Activated CD4-positive, alpha-beta memory T cell treated with anti-CD3 and anti-CD28 coated beads for 36 hours (primary cell): ENCODE measurements around the gene B4GAT1. TPM values are rescaled to one million over a fixed set of nuclear protein-coding genes. Genes with fewer than 3 reads are reported as not detected.
"Not testable (repeated sequence)": the region's sequence is repeated elsewhere in the genome, so short reads cannot be mapped to it uniquely, and the experiment has no call there.

Source experiments
- CTCF ChIA-PET: fragments of 350-600 bp; sonication (Branson Sonifier 250); formaldehyde crosslinking; loops from one replicate; lab custom pipeline; 2021; ENCODE audit warnings: antibody characterized with exemption, inconsistent platforms; lab: Charles Lee
- POLR2A ChIA-PET: fragments of 350-600 bp; sonication (Branson Sonifier 250); formaldehyde crosslinking; loops from one replicate; lab custom pipeline; 2021; ENCODE audit warnings: antibody characterized with exemption; lab: Charles Lee
- DNase-seq: peaks from one replicate; pipeline ENCODE4 v3.0.0-alpha.2; 2020
- H3K27ac Mint-ChIP-seq: one replicate; pipeline ENCODE4 v1.8.0; 2021; ENCODE audit warnings: mixed read lengths
- H3K27me3 Mint-ChIP-seq: one replicate; pipeline ENCODE4 v1.8.0; 2021; ENCODE audit warnings: mixed read lengths
- H3K36me3 Mint-ChIP-seq: one replicate; pipeline ENCODE4 v1.8.0; 2021; ENCODE audit warnings: mixed read lengths
- H3K4me1 Mint-ChIP-seq: one replicate; pipeline ENCODE4 v1.8.0; 2021; ENCODE audit warnings: low read depth, mixed read lengths
- H3K4me3 Mint-ChIP-seq: one replicate; pipeline ENCODE4 v1.8.0; 2021; ENCODE audit warnings: mild to moderate bottlenecking, mixed read lengths
- H3K9me3 Mint-ChIP-seq: one replicate; pipeline ENCODE4 v1.8.0; 2021; ENCODE audit warnings: mixed read lengths
- intact Hi-C: fragments of 100-400 bp; cut with micrococcal nuclease; formaldehyde crosslinking; loops from one replicate; pipeline ENCODE4 v1.15.1; 2023
- total RNA-seq, 2 experiments: library from RNA; stranded (reverse); gene quantifications; one replicate each; pipeline ENCODE4 v1.2.3, GENCODE V29; 2021

The B4GAT1 gene
- total RNA-seq, 2 experiments from 2014 or later, result 8.2 to 8.3 TPM

GRCh38 chr11:66311965-66312548, 35.4 kb downstream of the B4GAT1 start:
- Mint-ChIP-seq H3K9me3 (no peaks in the 10 kb centered on the region), H3K4me3 (peak overlapping the region; percentile 77), H3K27me3 (no peaks in the 10 kb centered on the region), H3K27ac (peak overlapping the region; percentile 77), H3K36me3 (no peaks in the 10 kb centered on the region), H3K4me1 (peaks cover 5% of the 10 kb centered on the region)
- intact Hi-C loops, result loop anchor here (1.0 kb wide), 6 partner anchors 16 to 77 kb away; partner anchors contain the start of genes BRMS1, RAB1B, SLC29A2 and YIF1A
- ChIA-PET POLR2A (interaction anchor here (0.9 to 2.1 kb wide), 7 partner anchors 15 to 260 kb away, joined by 3 to 9 read pairs (median 4); partner anchors contain the start of genes BRMS1, SF3B2, SLC29A2 and YIF1A), CTCF (interaction anchor here (0.6 to 2.9 kb wide), 34 partner anchors 10 to 168 kb away, joined by 3 to 45 read pairs (median 5); partner anchors contain the start of genes B4GAT1, BRMS1, DPP3 and MRPL11)
- peak; percentile 97 for DNase-seq

DNA sequence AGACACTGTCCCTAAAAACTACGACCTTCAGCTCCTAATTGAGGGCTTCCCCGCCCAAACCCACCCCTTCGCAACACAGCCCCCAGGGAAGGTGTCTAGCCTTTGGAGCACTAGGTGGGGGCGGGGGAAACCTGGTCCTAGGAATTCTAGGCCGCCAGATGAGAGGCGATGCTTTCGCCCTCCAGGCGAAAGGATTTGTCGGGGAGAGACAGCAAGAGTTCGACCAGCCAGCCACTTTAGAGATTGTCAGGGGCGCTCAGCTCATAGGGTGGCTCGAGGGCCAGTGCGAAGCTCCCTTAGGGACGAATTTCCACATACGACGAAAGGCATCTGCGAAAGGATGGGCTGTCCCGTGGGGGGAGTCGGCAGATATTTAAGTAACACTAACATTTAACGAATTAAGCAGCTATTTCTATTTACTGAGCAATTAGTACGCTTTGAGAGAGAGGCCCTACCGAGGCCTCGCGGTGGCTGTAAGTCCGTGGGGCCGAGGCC, 35.9 kb downstream of the B4GAT1 start:
- H3K27ac Mint-ChIP-seq, result peak overlapping the region; percentile 77
- DNase-seq, result no peak

GRCh38 chr11:66310803-66311440, 36.5 kb downstream of the B4GAT1 start:
- H3K4me1 Mint-ChIP-seq, H3K27ac Mint-ChIP-seq, H3K4me3 Mint-ChIP-seq, H3K27me3 Mint-ChIP-seq, H3K36me3 Mint-ChIP-seq, DNase-seq, H3K9me3 Mint-ChIP-seq: not testable (repeated sequence)
- POLR2A ChIA-PET, result interaction anchor here (0.6 to 2.1 kb wide), 2 partner anchors 22 to 61 kb away, joined by 3 to 5 read pairs; partner anchors contain the start of genes SLC29A2 and YIF1A
- intact Hi-C loops, result loop anchor here (1.0 kb wide), 1 partner anchor 78 kb away; no protein-coding TSS in a partner anchor
- CTCF ChIA-PET, result interaction anchor here (0.6 to 2.9 kb wide), 30 partner anchors 9 to 1268 kb away, joined by 3 to 45 read pairs (median 4); partner anchors contain the start of genes B4GAT1, BRMS1, MRPL11 and RIN1

More for the DNA sequence above, 35.9 kb downstream of the B4GAT1 start:
- Mint-ChIP-seq H3K27me3 (no peaks in the 10 kb centered on the region), H3K4me3 (peak overlapping the region; percentile 77), H3K9me3 (no peaks in the 10 kb centered on the region), H3K36me3 (no peaks in the 10 kb centered on the region), H3K4me1 (peaks cover 5% of the 10 kb centered on the region)
- POLR2A ChIA-PET, result interaction anchor here (0.6 to 2.1 kb wide), 5 partner anchors 16 to 60 kb away, joined by 3 to 9 read pairs (median 5); partner anchors contain the start of genes BRMS1, SLC29A2 and YIF1A
- CTCF ChIA-PET, result interaction anchor here (0.6 to 2.9 kb wide), 30 partner anchors 9 to 169 kb away, joined by 3 to 45 read pairs (median 4); partner anchors contain the start of genes B4GAT1, BRMS1, DPP3 and MRPL11
- intact Hi-C loops, result loop anchor here (1.0 kb wide), 1 partner anchor 78 kb away; no protein-coding TSS in a partner anchor

- Mint-ChIP-seq H3K36me3 (no peaks in the 10 kb centered on the region), H3K9me3 (no peaks in the 10 kb centered on the region), H3K4me3 (no peak overlapping the region), H3K27ac (no peak overlapping the region), H3K4me1 (peaks cover 5% of the 10 kb centered on the region), H3K27me3 (no peaks in the 10 kb centered on the region)
- ChIA-PET POLR2A (no interaction called here), CTCF (interaction anchor here (0.7 to 2.5 kb wide), 4 partner anchors 76 to 1267 kb away, joined by 3 to 34 read pairs (median 4); no protein-coding TSS in a partner anchor)
- intact Hi-C loops, result no loop called here
- no peak for DNase-seq
Measured at GRCh38 chr11:66310324-66310723, 37.1 kb downstream of the B4GAT1 start.

DNA sequence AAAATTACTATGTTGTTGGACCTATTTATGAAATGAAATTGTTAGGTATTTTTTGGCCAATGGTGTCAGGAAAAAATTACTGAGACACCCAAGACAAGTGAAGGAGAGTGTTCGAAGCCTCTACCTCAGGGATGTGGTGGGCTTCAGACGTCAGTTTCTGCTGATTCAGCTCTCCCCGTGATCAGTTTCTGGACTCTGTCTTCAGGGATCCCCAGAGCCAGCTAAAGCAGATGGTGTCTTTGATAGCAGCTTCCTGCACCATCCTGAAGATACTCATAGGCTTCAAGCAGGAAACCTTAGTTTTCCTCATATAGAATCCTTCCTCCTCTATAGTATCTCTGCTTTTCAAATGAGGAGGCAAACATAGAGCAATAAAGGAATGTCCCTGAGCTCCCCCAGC, 38.0 kb downstream of the B4GAT1 start:
- peaks cover 5% of the 10 kb centered on the region for H3K4me1 Mint-ChIP-seq
- DNase-seq, result no peak
- intact Hi-C loops, result no loop called here
- CTCF ChIA-PET, result interaction anchor here (0.9 to 1.3 kb wide), 3 partner anchors 55 to 79 kb away, joined by 3 to 4 read pairs (median 3); no protein-coding TSS in a partner anchor
- H3K9me3 Mint-ChIP-seq, result no peaks in the 10 kb centered on the region
- H3K27me3 Mint-ChIP-seq, result no peaks in the 10 kb centered on the region
- H3K27ac Mint-ChIP-seq, result no peak overlapping the region
- H3K4me3 Mint-ChIP-seq, result no peak overlapping the region
- H3K36me3 Mint-ChIP-seq, result no peaks in the 10 kb centered on the region
- POLR2A ChIA-PET, result interaction anchor here (0.6 kb wide), 1 partner anchor 61 kb away, joined by 3 read pairs; no protein-coding TSS in a partner anchor

- ChIA-PET POLR2A (no interaction called here), CTCF (interaction anchor here (0.9 to 1.2 kb wide), 2 partner anchors 9 to 86 kb away, joined by 3 to 7 read pairs; no protein-coding TSS in a partner anchor)
- no peak overlapping the region for H3K27ac Mint-ChIP-seq
- intact Hi-C loops, result no loop called here
- H3K36me3 Mint-ChIP-seq, result no peaks in the 10 kb centered on the region
- no peaks in the 10 kb centered on the region for H3K9me3 Mint-ChIP-seq
- no peak for DNase-seq
- no peaks in the 10 kb centered on the region for H3K4me1 Mint-ChIP-seq
- H3K27me3 Mint-ChIP-seq, result no peaks in the 10 kb centered on the region
- H3K4me3 Mint-ChIP-seq, result no peak overlapping the region
Measured at GRCh38 chr11:66302656-66303055, 44.8 kb downstream of the B4GAT1 start.

- Mint-ChIP-seq H3K4me1 (no peaks in the 10 kb centered on the region), H3K36me3 (no peaks in the 10 kb centered on the region), H3K4me3 (no peak overlapping the region), H3K27me3 (peaks cover 2% of the 10 kb centered on the region), H3K27ac (no peak overlapping the region), H3K9me3 (no peaks in the 10 kb centered on the region)
- POLR2A ChIA-PET, result interaction anchor here (1.2 kb wide), 1 partner anchor 11 kb away, joined by 4 read pairs; the partner anchor contains the start of gene YIF1A
- CTCF ChIA-PET, result interaction anchor here (3.5 kb wide), 1 partner anchor 13 kb away, joined by 14 read pairs; no protein-coding TSS in a partner anchor
- DNase-seq, result no peak
- intact Hi-C loops, result no loop called here
Measured at GRCh38 chr11:66299186-66299585, 48.2 kb downstream of the B4GAT1 start.

GRCh38 chr11:66297610-66298009, 49.8 kb downstream of the B4GAT1 start:
- H3K27ac Mint-ChIP-seq, result no peak overlapping the region
- no peaks in the 10 kb centered on the region for H3K36me3 Mint-ChIP-seq

More at GRCh38 chr11:66297610-66298009, 49.8 kb downstream of the B4GAT1 start:
- ChIA-PET CTCF (interaction anchor here (3.5 kb wide), 1 partner anchor 15 kb away, joined by 14 read pairs; no protein-coding TSS in a partner anchor), POLR2A (interaction anchor here (0.5 kb wide), 1 partner anchor 562 kb away, joined by 4 read pairs; no protein-coding TSS in a partner anchor)
- no peak for DNase-seq
- Mint-ChIP-seq H3K27me3 (peaks cover 11% of the 10 kb centered on the region), H3K4me1 (peaks cover 3% of the 10 kb centered on the region), H3K4me3 (no peak overlapping the region), H3K9me3 (no peaks in the 10 kb centered on the region)
- intact Hi-C loops, result no loop called here

Other genes with a start within 250 kb of the B4GAT1 start
- gene KLC2, start 89.9 kb downstream of the B4GAT1 start, total RNA-seq, result 10 to 100 TPM; 40.5 to 44.8 TPM
- 100 to 1,000 TPM; 118 to 124 TPM for gene RAB1B, start 79.0 kb downstream of the B4GAT1 start, total RNA-seq
- 1 to 10 TPM in 1 of 2 experiments, under 1 TPM in 1; 0.39 to 1.5 TPM for gene CNIH2, start 69.5 kb downstream of the B4GAT1 start, total RNA-seq
- gene YIF1A, start 58.5 kb downstream of the B4GAT1 start, total RNA-seq, result 10 to 100 TPM; 63.1 to 65.8 TPM
- gene TMEM151A, start 55.7 kb downstream of the B4GAT1 start, total RNA-seq, result not detected
- not detected for gene CD248, start 30.6 kb downstream of the B4GAT1 start, total RNA-seq
- 1 to 10 TPM; 1.0 to 1.6 TPM for gene RIN1, start 11.2 kb downstream of the B4GAT1 start, total RNA-seq
- gene BRMS1, start 2.5 kb downstream of the B4GAT1 start, total RNA-seq, result 10 to 100 TPM; 29.3 to 31.2 TPM
- gene SLC29A2, start 24.1 kb upstream of the B4GAT1 start, total RNA-seq, result 10 to 100 TPM; 10.3 to 10.6 TPM
- gene NPAS4, start 73.4 kb upstream of the B4GAT1 start, total RNA-seq, result not detected
- 100 to 1,000 TPM; 104 to 106 TPM for gene MRPL11, start 91.2 kb upstream of the B4GAT1 start, total RNA-seq
- gene PELI3, start 119.3 kb upstream of the B4GAT1 start, total RNA-seq, result 1 to 10 TPM; 7.0 to 8.5 TPM
- 10 to 100 TPM; 76.1 to 89.7 TPM for gene DPP3, start 132.8 kb upstream of the B4GAT1 start, total RNA-seq
- 10 to 100 TPM; 11.1 to 13.2 TPM for gene BBS1, start 163.0 kb upstream of the B4GAT1 start, total RNA-seq
- gene ZDHHC24, start 198.4 kb upstream of the B4GAT1 start, total RNA-seq, result 10 to 100 TPM; 13.5 to 14.9 TPM
- gene ACTN3, start 199.3 kb upstream of the B4GAT1 start, total RNA-seq, result under 1 TPM; 0.15 to 0.24 TPM
- gene CTSF, start 221.0 kb upstream of the B4GAT1 start, total RNA-seq, result 1 to 10 TPM; 1.4 to 1.5 TPM
- gene CCDC87, start 245.4 kb upstream of the B4GAT1 start, total RNA-seq, result under 1 TPM; 0.12 to 0.24 TPM
- 10 to 100 TPM; 24.2 to 26.9 TPM for gene CCS, start 245.6 kb upstream of the B4GAT1 start, total RNA-seq